OCI-M2 (cell line): ENCODE data around the gene GAGE10.
"Not testable (repeated sequence)": the region's sequence is repeated elsewhere in the genome, so short reads cannot be mapped to it uniquely, and the experiment has no call there.

Experiments used
- DNase-seq: peaks from one replicate; lab custom pipeline; 2025; ENCODE audit not compliant: unreplicated experiment; lab: John Stamatoyannopoulos, UW

The GAGE10 gene

GRCh38 chrX:49322266-49322665 lies 18.8 kb downstream of the GAGE10 start:
- not testable (repeated sequence) for DNase-seq

- DNase-seq: not testable (repeated sequence)
These were observed 20.3 kb downstream of the GAGE10 start for GRCh38 chrX:49323735-49324134.

DNA sequence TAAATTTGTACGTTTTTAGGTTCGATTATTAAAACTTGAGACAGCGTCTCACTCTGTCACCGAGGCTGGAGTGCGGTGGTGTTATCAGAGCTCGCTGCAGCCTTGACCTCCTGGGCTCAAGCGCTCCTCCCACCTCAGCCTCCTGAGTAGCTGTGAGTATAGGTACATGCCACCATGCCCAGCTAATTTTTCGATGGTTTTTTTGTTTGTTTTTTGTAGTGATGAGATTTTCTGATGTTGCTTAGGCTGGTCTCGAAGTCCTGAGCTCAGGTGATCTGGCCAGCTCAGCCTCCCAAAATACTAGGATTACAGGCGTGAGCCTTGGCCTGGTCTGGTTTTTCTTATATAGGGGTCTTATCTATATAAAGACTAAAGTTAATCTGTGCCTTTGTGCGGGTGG lies 27.0 kb downstream of the GAGE10 start:
- not testable (repeated sequence) for DNase-seq

- not testable (repeated sequence) for DNase-seq
These were observed 27.8 kb downstream of the GAGE10 start, which contains the start of gene GAGE13 for GRCh38 chrX:49331282-49331681. TSS of gene GAGE13 (plus strand) at chrX:49331582. CDS start at chrX:49332738, 1,156 bp downstream.

DNA sequence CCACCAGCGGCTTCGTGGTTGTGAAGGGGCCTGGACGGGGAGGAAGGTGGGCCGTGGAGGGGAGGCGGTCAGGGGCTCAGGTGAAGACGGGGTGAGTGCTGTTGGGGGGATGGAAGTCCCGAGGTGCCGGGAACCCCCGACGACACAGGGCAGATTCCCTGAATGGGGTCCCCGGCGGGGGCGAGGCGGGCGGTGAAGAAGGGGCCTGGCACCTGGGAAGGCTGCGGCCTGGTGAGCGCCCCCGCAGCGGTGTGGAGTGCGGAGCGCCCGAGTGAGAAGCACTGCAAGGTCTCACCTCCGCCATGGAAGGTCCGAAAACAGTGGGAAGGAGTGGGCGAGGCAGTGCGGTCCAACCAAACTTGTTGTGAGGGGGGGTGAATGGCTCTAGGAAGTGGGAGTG lies 28.4 kb downstream of the GAGE10 start:
- not testable (repeated sequence) for DNase-seq

- DNase-seq: not testable (repeated sequence)
These were observed 38.0 kb downstream of the GAGE10 start for GRCh38 chrX:49341449-49341848.

- not testable (repeated sequence) for DNase-seq
These were observed 41.2 kb downstream of the GAGE10 start for GRCh38 chrX:49344496-49345175.

DNA sequence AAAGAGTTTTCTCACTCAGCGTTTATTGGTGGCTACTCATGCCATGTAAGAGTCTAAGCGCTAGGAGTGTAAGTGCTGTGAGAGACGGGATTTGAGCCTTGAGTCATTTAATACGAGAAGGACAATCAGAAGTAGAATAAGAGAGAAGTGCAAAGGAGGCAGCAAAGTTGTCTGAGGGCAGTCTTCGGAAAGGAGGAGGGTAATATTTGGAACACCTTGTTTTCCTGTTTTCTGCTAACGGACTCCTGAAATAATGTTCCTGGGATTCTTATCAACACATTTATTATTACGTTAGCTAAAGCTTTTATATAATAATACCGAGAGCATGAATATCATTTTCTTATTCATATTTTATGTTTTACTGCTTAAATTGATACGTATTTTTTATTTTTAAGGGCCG lies 42.0 kb downstream of the GAGE10 start:
- DNase-seq: not testable (repeated sequence)

DNA sequence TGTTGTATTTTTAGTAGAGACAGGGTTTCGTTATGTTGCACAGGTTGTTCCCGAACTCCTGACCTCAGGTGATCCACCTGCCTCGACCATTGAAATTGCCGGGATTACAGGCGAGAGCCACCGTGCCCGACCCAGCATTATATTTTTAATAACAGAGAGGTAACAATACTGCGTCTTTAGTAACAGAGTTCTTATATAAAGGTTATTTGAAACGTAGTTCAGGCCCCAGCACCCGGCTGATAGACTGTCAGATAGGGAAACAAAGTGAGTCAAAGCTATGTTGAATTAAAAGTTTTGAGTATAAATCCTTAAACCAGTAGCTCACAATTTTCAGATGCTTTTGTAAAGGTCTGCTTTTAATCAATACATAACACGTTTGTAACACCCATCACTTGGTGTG lies 42.7 kb downstream of the GAGE10 start:
- not testable (repeated sequence) for DNase-seq
